Ovary (tissue), 9 donors: ENCODE data around the gene CD8B. TPM values are rescaled to one million over a fixed set of nuclear protein-coding genes. Genes with fewer than 3 reads are reported as not detected.

Experiments
- DNase-seq, 5 donors: peaks; one replicate each; pipeline ENCODE4 v3.0.0-alpha.2; 2019 to 2020
- H3K27ac ChIP-seq, 2 donors: fragments of 200-600 bp; one replicate each; pipeline versions ENCODE4 v1.5.1 to v1.8.0; 2019 to 2022
- H3K27me3 ChIP-seq: fragments of 200-600 bp; one replicate; pipeline ENCODE4 v1.8.0; 2022
- H3K36me3 ChIP-seq: fragments of 200-600 bp; sonication (generic); one replicate; pipeline ENCODE4 v1.5.1; 2019
- H3K4me1 ChIP-seq: one replicate; pipeline ENCODE4 v1.8.1; 2013; ENCODE audit warnings: mild to moderate bottlenecking, moderate library complexity; ENCODE audit not compliant: insufficient read depth
- H3K4me3 ChIP-seq: fragments of 200-600 bp; sonication (generic); one replicate; pipeline ENCODE4 v1.5.1; 2017
- H3K9me3 ChIP-seq, 2 donors: fragments of 200-600 bp in 1 of 2; sonication (generic) in 1 of 2; one replicate each; pipeline versions ENCODE4 v1.5.1 to v1.8.1; 2013 to 2019; ENCODE audit warnings: mild to moderate bottlenecking in 1 of 2, moderate library complexity in 1 of 2
- EP300 ChIP-seq: sonication (generic); formaldehyde crosslinking; IDR thresholded peaks from one replicate; pipeline ENCODE4 v1.6.1; 2017; ENCODE audit warnings: antibody characterized with exemption
- POLR2A ChIP-seq: fragments of 450-650 bp; IDR thresholded peaks from one replicate; pipeline ENCODE4 v1.6.1; 2017; ENCODE audit warnings: antibody characterized with exemption, mild to moderate bottlenecking, moderate library complexity
- WGBS, 3 donors: extraction: QIAGEN DNeasy Blood & Tissue Kit in 1 of 3; methylation state at CpG; one replicate each; pipeline versions ENCODE4 v1.1.5 to v1.1.7; 2013 to 2017; 5-methylcytosine and 5-hydroxymethylcytosine counted together
- intact Hi-C, 4 donors: fragments of 100-400 bp; cut with DNase I; formaldehyde crosslinking; loops; one replicate each; pipeline versions ENCODE4 v1.11.0 to v1.15.1; 2022 to 2023
- polyA plus RNA-seq, 2 donors: library from polyadenylated mRNA; stranded (reverse); fragments of 200-250 nt in 1 of 2; fragments of 350-450 nt in 1 of 2; fragmentation: Illumina TruSeq in 1 of 2; extraction: RNeasy Lipid Tissue Mini Kit (QIAGEN cat#74804) in 1 of 2; gene quantifications; one replicate each; pipeline ENCODE4 v1.2.3, GENCODE V29; 2013 to 2014
- total RNA-seq, 7 donors: library from RNA; depleted of rRNA in 2 of 7; stranded (reverse); fragments of >200 nt in 2 of 7; fragmentation: NEBNext Ultra II Directional in 3 of 7; extraction: Animal tissue kit (Norgen Biotek cat#: 25700) in 3 of 7; gene quantifications; one replicate each; pipeline versions ENCODE4 v1.1.0 to v1.2.4, GENCODE V29; 2016 to 2023
- TF ChIP-seq, protein P1 (sequence below), 3 donors: fragments of 450-650 bp in 2 of 3; fragments of 200-600 bp in 1 of 3; IDR thresholded peaks; one replicate each; pipeline versions ENCODE4 v1.5.1 to v1.8.0; 2016 to 2022; ENCODE audit warnings: antibody characterized with exemption in 3 of 3, mild to moderate bottlenecking in 1 of 3
- donor health status: DM: no; HTN: no; CAD: no; lungs with moderate emphysema.
- donor health status: DM: no; HTN: no; CAD: no.
- donor health status: Bipolar disorder and iron deficiency.
- donor health status: DM: yes; HTN: yes; CAD: no.
- donor health status: DM: no; HTN: no; CAD: no.
- donor health status: DM: yes; HTN: yes; CAD: no.

CD8B gene
- total and polyA plus RNA-seq, 9 donors = 0.22 to 3.2 (median 0.50) TPM; not detected in 1

DNA sequence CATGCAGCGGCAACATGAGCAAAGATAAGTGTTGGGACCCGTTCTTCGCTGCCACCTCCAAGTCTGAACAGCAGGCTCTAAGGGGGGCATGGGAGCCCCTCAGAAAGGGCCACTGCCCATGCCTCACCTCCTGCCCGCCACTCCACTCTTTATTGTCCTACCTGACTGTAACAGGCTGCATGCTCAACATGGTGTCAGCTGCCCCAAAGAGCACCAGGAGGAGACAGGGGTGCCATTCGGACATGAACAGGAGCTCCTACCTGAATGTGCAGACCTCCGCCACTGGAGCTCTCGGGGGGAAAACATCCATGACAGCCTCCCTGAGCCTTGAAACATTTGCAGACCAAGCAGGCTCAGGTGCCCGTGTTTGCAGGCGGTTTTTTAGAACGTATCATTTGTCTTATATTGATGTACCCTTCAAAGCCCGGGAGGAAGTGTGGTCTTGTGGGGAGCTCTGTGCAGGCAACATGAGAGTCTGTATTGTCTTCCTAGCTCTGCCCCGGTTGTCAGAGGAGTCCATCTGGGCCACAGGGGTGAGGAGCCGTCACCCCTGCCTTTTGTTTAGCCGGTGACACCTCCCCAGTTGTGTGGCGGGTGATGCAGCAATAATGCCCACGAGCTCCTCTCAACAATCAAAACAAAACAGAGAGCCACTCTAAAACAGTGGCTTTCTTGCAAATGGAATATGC is 35.8 kb downstream of the CD8B start:
- no peaks in the 10 kb centered on the region for H3K9me3 ChIP-seq
- TF ChIP-seq, protein P1, sequence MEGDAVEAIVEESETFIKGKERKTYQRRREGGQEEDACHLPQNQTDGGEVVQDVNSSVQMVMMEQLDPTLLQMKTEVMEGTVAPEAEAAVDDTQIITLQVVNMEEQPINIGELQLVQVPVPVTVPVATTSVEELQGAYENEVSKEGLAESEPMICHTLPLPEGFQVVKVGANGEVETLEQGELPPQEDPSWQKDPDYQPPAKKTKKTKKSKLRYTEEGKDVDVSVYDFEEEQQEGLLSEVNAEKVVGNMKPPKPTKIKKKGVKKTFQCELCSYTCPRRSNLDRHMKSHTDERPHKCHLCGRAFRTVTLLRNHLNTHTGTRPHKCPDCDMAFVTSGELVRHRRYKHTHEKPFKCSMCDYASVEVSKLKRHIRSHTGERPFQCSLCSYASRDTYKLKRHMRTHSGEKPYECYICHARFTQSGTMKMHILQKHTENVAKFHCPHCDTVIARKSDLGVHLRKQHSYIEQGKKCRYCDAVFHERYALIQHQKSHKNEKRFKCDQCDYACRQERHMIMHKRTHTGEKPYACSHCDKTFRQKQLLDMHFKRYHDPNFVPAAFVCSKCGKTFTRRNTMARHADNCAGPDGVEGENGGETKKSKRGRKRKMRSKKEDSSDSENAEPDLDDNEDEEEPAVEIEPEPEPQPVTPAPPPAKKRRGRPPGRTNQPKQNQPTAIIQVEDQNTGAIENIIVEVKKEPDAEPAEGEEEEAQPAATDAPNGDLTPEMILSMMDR (IDR thresholded peaks at IDR 0.05) = no peak
- no peak for TF ChIP-seq EP300
- H3K27me3 ChIP-seq = no peaks in the 10 kb centered on the region
- H3K36me3 ChIP-seq = no peaks in the 10 kb centered on the region
- intact Hi-C loops = no loop called here
- no peaks in the 10 kb centered on the region for H3K4me1 ChIP-seq
- H3K27ac ChIP-seq = no peak overlapping the region
- H3K4me3 ChIP-seq = no peak overlapping the region
- WGBS, 3 donors = 75 to 81% (median 78%) methylated on average over 16 of the region's 16 CpGs
- DNase-seq = no peak

DNA sequence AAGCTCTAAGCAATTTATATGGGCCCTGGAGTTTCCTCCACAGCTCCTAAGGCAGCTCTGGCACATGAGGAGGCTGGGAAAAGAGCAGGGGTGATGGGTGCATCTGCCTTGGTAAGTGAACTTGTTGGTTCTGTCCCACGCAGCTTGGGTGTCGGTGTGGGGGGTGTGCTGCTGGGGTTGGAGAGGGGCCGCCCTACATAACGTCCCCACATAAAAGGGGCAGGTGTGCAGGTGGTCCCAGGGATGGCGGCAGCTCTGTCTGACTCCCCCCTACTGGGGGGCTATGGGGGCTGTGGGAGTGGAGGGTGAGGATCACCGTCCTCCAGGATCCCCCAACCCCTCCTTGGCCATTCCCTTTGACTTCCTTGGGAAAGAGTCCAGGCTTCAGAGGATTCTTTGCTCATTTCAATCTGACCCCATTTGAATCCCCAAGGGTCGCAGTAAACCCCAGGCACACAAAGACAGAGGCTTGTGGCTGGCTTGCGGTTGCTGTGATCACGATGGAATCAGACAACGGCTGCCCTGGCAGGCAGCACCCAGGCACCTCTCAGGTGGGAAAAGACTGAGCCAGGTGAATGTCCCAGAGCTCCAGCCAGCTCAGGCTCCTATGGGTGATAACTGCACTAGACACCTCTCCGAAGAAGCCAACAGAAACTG is 36.5 kb downstream of the CD8B start:
- Histone ChIP-seq H3K4me1 (no peaks in the 10 kb centered on the region), H3K4me3 (no peak overlapping the region), H3K36me3 (no peaks in the 10 kb centered on the region), H3K27me3 (no peaks in the 10 kb centered on the region), H3K9me3 (no peaks in the 10 kb centered on the region), H3K27ac (no peak overlapping the region)
- no peak for DNase-seq
- intact Hi-C loops = no loop called here
- TF ChIP-seq EP300 = no peak
- TF ChIP-seq POLR2A = no peak
- TF ChIP-seq, protein P1 (IDR thresholded peaks at IDR 0.05) = no peak
- 80 to 86% (median 85%) methylated on average over 11 of the region's 11 CpGs for WGBS, 3 donors

DNA sequence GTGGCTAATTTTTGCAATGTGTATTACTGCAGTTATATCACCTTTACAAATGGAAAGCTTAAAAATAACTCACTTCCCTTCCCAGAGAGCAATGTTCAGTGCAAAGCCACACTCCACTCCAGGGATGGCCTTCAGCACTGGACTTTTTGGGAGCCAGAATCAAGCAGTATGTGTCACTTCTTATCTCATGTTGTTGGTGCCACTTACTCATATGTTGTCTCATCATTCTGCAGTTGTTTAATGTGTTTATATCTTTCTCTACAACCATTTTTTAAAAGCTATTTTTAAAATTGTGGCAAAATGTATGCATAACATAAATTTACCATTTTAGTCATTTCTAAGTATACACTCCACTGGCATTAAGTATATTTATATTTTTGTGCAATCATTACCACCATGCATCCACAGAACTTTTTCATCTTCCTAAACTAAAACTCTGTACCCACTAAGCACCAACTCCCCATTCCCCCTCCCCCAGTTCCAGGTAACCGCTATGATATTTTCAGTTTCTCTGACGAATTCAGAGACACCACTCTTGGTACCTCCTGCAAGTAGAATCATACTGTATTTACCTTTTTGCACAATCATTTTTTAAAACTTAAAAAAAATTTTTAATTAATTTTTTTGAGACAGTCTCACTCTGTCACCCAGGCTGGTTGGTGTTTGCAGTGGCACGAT is 38.9 kb downstream of the CD8B start:
- Histone ChIP-seq H3K36me3 (no peaks in the 10 kb centered on the region), H3K27ac (no peak overlapping the region), H3K4me3 (no peak overlapping the region), H3K27me3 (no peaks in the 10 kb centered on the region), H3K9me3 (no peaks in the 10 kb centered on the region), H3K4me1 (no peaks in the 10 kb centered on the region)
- no peak for TF ChIP-seq POLR2A
- no peak for TF ChIP-seq EP300
- TF ChIP-seq, protein P1 (IDR thresholded peaks at IDR 0.05) = no peak
- 92 to 95% (median 92%) methylated on average over 3 of the region's 3 CpGs for WGBS, 3 donors
- intact Hi-C loops = no loop called here
- DNase-seq = no peak

DNA sequence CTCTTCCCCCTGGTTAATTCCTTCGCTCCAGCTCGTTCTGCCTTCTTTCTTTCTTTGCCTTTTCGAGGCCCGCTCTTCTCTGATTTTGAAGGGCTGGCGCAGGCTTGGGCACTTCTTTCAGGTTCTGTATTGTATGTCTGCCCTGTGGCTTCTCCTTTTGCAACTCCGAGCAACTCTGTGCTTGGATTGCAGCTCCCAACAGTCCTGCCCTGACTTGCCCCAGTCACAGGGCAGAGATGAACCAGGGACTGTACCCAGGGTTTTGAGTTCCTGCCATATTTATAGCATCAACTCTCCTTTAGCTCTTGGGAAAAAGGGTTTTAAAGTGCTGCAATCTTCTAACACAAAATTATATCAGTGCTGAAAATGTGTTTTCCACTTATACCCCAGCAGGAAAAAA is 39.8 kb downstream of the CD8B start:
- no peaks in the 10 kb centered on the region for H3K36me3 ChIP-seq
- no peak overlapping the region for H3K4me3 ChIP-seq
- H3K27ac ChIP-seq = no peak overlapping the region
- TF ChIP-seq POLR2A = no peak
- TF ChIP-seq EP300 = no peak
- TF ChIP-seq, protein P1 (IDR thresholded peaks at IDR 0.05) = no peak
- 90 to 93% (median 90%) methylated on average over 6 of the region's 6 CpGs for WGBS, 3 donors
- no peaks in the 10 kb centered on the region for H3K9me3 ChIP-seq
- no peaks in the 10 kb centered on the region for H3K4me1 ChIP-seq
- no peak for DNase-seq
- no peaks in the 10 kb centered on the region for H3K27me3 ChIP-seq
- intact Hi-C loops = no loop called here
